ENCODE results near the gene ALG8.
"Not testable (repeated sequence)": the region's sequence is repeated elsewhere in the genome, so short reads cannot be mapped to it uniquely, and the experiment has no call there.

DNA sequence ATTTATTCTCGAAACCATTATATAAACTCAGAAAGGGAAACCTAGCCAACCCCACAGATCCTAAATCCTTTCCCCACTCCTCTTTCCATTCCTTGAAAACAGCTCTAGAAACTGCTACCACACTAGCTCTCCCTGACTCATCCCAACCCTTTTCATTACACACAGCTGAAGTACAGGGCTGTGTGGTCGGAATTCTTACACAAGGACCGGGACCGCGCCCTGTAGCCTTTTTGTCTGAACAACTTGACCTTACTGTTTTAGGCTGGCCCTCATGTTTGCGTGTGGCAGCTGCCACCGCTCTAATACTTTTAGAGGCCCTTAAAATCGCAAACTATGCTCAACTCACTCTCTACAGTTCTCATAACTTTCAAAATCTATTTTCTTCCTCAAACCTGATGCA lies 54.9 kb downstream of the ALG8 start:
- TF ChIP-seq, protein P1, sequence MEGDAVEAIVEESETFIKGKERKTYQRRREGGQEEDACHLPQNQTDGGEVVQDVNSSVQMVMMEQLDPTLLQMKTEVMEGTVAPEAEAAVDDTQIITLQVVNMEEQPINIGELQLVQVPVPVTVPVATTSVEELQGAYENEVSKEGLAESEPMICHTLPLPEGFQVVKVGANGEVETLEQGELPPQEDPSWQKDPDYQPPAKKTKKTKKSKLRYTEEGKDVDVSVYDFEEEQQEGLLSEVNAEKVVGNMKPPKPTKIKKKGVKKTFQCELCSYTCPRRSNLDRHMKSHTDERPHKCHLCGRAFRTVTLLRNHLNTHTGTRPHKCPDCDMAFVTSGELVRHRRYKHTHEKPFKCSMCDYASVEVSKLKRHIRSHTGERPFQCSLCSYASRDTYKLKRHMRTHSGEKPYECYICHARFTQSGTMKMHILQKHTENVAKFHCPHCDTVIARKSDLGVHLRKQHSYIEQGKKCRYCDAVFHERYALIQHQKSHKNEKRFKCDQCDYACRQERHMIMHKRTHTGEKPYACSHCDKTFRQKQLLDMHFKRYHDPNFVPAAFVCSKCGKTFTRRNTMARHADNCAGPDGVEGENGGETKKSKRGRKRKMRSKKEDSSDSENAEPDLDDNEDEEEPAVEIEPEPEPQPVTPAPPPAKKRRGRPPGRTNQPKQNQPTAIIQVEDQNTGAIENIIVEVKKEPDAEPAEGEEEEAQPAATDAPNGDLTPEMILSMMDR (IDR thresholded peaks at IDR 0.05): not testable (repeated sequence)
- TF ChIP-seq POLR2A (IDR thresholded peaks at IDR 0.05): not testable (repeated sequence)

Measured in adrenal gland (tissue), 5 donors.